ENCODE data around the gene TIMP3. TPM values are rescaled to one million over a fixed set of nuclear protein-coding genes. Genes with fewer than 3 reads are reported as not detected.

Gene TIMP3
- total and polyA plus RNA-seq, 2 donors (not counting 3 experiments of a cell fraction or from before 2014, with no cell fraction given) = 0.22 to 2.0 TPM

DNA sequence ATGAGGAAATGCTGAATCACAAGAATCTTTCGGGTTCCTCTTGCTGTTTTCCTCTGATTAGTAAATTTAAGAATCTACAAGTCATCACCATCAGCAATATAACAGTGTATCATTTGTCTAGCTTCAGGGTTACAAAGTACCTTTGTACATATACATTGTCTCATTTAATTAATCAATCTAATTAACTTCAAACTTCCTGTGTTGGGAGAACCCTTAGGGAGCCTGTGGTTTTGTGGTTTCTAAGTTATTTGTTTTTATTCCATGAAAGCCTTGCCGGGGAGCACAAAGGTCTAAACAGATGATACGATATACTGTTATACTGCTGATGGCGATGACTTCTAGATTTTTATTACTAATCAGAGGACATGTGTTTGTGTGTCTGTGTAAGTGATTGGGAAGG, 41.0 kb downstream of the TIMP3 start:
- Histone ChIP-seq H3K9me3 (replicated peaks; ENCODE audit: control insufficient read depth, insufficient read depth, low read length) (peaks cover 1% of the 10 kb centered on the region), H3K4me3 (replicated peaks in 1 of 3; ENCODE audit: insufficient read depth in 1 of 3, low read depth in 1 of 3, low read length in 3 of 3) (no peak overlapping the region), H3K36me3 (ENCODE audit: control insufficient read depth in 2 of 2, extremely low read depth in 1 of 2, insufficient read depth in 2 of 2, low read length in 2 of 2) (no peaks in the 10 kb centered on the region), H3K9me1 (replicated peaks; ENCODE audit: control insufficient read depth, extremely low read depth, insufficient read depth, low read length) (no peaks in the 10 kb centered on the region), H3K4me2 (ENCODE audit: insufficient read depth, low read length) (no peak overlapping the region), H3K9ac (replicated peaks; ENCODE audit: extremely low read depth, insufficient read depth, low read length) (no peak overlapping the region), H4K20me1 (replicated peaks; ENCODE audit: control insufficient read depth, extremely low read depth, insufficient read depth, low read length) (no peaks in the 10 kb centered on the region), H3K27me3 (ENCODE audit: control insufficient read depth in 2 of 2, insufficient read depth in 2 of 2, low read length in 2 of 2) (no peaks in the 10 kb centered on the region), H3K27ac (ENCODE audit: insufficient read depth, low read depth, low read length) (no peak overlapping the region), H3K79me2 (ENCODE audit: control insufficient read depth, insufficient read depth, low read length) (no peaks in the 10 kb centered on the region), H2AFZ (ENCODE audit: low read depth, low read length) (no peak overlapping the region), H3K4me1 (ENCODE audit: control insufficient read depth, extremely low read depth, insufficient read depth, low read length) (no peaks in the 10 kb centered on the region)
- DNase-seq (ENCODE audit: low read depth, low spot score) = no peak
- POLR2A ChIA-PET = no interaction called here
- CTCF ChIA-PET = no interaction called here
- TF ChIP-seq, protein P1, sequence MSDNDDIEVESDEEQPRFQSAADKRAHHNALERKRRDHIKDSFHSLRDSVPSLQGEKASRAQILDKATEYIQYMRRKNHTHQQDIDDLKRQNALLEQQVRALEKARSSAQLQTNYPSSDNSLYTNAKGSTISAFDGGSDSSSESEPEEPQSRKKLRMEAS (IDR thresholded peaks at IDR 0.05; ENCODE audit: insufficient read depth, insufficient read length) = no peak
- TF ChIP-seq GATA2 (IDR thresholded peaks at IDR 0.05; ENCODE audit: insufficient read depth, insufficient read length, low read depth, low read length) (no peak), JUN (IDR thresholded peaks at IDR 0.05; ENCODE audit: borderline replicate concordance, insufficient read depth, insufficient read length, low read depth) (no peak), POLR2A (IDR thresholded peaks at IDR 0.05; ENCODE audit: low read depth, low read length) (no peak), MYC (IDR thresholded peaks at IDR 0.05; ENCODE audit: low read depth, low read length) (no peak), FOS (IDR thresholded peaks at IDR 0.05; ENCODE audit: borderline replicate concordance, insufficient read depth, low read length) (no peak)
- TF ChIP-seq, protein P2, sequence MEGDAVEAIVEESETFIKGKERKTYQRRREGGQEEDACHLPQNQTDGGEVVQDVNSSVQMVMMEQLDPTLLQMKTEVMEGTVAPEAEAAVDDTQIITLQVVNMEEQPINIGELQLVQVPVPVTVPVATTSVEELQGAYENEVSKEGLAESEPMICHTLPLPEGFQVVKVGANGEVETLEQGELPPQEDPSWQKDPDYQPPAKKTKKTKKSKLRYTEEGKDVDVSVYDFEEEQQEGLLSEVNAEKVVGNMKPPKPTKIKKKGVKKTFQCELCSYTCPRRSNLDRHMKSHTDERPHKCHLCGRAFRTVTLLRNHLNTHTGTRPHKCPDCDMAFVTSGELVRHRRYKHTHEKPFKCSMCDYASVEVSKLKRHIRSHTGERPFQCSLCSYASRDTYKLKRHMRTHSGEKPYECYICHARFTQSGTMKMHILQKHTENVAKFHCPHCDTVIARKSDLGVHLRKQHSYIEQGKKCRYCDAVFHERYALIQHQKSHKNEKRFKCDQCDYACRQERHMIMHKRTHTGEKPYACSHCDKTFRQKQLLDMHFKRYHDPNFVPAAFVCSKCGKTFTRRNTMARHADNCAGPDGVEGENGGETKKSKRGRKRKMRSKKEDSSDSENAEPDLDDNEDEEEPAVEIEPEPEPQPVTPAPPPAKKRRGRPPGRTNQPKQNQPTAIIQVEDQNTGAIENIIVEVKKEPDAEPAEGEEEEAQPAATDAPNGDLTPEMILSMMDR (IDR thresholded peaks at IDR 0.05; ENCODE audit: extremely low read depth in 1 of 2, insufficient read depth in 1 of 2, low read depth in 1 of 2, low read length in 2 of 2) = no peak
- dilution Hi-C loops (cut with MboI; ENCODE audit: extremely low pct_ligation_motif_present, low sequenced_read_pairs) = no loop called here
- BruUV-seq (replicated peaks) = no TSS peak
- no peak for FAIRE-seq
- intact Hi-C loops (cut with micrococcal nuclease) = no loop called here
